NCI-H1930 (cell line): ENCODE measurements around the gene PIK3AP1.
"Not testable (repeated sequence)": the region's sequence is repeated elsewhere in the genome, so short reads cannot be mapped to it uniquely, and the experiment has no call there.

ENCODE experiments used
- DNase-seq, 2 experiments: peaks; one replicate each; lab custom pipeline; 2025; lab: John Stamatoyannopoulos, UW

Gene PIK3AP1, protein sequence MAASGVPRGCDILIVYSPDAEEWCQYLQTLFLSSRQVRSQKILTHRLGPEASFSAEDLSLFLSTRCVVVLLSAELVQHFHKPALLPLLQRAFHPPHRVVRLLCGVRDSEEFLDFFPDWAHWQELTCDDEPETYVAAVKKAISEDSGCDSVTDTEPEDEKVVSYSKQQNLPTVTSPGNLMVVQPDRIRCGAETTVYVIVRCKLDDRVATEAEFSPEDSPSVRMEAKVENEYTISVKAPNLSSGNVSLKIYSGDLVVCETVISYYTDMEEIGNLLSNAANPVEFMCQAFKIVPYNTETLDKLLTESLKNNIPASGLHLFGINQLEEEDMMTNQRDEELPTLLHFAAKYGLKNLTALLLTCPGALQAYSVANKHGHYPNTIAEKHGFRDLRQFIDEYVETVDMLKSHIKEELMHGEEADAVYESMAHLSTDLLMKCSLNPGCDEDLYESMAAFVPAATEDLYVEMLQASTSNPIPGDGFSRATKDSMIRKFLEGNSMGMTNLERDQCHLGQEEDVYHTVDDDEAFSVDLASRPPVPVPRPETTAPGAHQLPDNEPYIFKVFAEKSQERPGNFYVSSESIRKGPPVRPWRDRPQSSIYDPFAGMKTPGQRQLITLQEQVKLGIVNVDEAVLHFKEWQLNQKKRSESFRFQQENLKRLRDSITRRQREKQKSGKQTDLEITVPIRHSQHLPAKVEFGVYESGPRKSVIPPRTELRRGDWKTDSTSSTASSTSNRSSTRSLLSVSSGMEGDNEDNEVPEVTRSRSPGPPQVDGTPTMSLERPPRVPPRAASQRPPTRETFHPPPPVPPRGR

DNA sequence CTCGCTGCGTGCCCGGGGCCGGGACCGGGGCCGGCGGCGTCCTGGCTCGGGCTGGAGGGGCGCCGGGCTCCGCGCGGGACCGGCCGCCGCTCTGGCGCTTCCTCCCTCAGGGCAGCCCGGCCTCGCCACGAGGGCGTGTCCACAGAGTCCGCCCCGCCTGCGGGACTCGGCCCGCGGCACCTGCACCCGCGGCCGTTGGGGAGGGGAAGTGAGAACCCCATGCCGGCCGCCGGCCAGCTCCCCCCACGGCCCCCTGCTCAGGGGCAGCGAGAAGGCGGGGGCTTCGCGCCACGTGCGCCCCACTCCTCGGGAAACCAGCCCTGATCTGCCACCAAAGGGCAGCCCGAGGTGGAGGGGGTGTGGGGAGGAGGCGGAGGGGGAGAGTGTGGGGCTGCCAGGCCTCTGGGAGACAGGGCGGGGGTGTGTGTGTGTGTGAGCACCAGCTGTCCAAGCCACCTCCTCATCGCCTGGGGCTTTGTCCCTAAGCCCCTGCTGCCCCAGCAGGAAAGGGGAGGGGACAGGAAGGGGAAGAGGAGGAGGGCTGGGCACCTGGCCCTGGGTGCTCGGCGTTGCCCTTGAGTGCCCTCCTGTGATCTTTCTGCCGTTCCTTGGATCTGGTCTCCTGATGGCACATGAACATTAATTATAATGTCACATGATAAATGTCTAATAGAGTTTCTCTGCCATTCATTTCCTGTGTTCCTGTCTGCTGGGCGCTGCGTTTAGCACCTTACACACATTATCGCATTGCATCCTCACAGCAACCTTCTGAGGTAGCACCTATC lies at the start of gene PIK3AP1:
Gene PIK3AP1 (minus strand): TSS at position 93 of the 785 bp plus-strand sequence. CDS start 120 bp downstream, outside the sequence.
- DNase-seq = peak in 1 of 2 experiments; percentile 9

DNA sequence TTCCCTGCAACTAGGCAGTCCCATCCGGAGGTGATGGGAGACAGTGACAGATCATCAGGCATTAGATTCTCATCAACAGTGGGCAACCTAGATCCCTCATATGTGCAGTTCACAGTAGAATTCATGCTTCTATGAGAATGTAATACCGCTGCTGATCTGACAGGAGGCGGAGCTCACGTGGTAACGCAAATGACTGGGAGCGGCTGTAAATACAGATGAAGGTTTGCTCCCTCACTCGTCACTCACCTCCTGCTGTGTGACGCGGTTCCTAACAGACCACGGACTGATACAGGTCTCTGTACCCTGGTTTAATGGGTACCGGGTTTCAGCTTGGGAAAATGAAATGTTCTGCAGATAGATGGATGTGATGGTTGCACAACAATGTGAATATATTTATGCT lies 47.8 kb upstream of the PIK3AP1 start:
- DNase-seq = no peak

DNA sequence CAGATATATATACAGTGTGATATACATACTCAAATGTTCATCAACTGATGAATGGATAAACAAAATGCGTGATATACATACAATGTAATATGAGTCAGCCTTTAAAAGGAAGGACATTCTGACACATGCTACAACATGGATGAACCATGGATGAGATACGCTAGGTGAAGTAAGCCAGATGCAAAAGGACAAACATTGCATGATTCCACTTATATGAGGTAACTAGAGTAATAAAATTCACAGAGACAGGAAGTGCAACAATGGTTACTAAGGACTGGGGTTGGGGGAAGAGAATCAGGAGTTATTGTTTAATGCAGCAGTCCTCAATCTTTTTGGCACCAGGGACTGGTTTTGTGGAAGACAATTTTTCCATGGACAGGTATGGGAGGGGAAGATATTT lies 47.3 kb upstream of the PIK3AP1 start:
- DNase-seq = no peak

DNA sequence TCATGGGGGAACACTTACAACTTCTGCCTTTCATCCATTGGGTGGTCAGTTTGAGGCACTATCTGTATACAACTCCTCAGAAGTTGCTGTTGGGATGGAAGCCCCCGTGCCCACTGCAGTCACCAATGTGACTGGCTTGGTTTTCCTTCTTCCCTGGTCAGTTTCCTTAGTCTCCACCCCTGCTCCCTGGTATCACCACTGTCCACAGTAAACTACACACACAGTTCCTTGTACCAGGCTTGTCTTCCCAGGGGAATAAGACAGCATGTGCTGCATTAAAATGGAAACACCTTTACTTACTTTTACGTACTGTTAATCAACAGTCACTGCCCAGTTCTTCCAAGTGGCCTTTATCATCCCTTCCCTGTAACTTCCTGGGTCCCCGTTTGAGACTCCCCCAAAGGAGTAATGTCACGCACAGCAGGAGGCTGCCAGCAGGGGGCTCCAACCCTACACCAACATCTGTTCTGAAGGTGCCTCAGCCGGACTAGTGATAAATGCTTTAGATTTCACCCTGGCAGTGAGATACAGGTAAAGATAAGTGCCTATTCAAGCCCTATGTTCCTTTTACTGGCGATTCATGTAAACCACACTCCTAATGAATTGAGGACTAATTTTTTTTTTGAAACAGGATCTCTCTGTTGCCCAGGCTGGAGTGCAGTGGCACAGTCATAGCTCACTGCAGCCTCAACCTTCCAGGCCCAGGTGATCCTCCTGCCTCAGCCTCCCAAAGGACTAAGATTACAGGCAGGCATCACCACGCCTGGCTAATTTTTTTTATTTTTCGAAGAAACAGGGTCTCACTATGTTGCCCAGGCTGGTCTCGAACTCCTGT lies 45.3 kb upstream of the PIK3AP1 start:
- DNase-seq = peak in 1 of 2 experiments; percentile 4

DNA sequence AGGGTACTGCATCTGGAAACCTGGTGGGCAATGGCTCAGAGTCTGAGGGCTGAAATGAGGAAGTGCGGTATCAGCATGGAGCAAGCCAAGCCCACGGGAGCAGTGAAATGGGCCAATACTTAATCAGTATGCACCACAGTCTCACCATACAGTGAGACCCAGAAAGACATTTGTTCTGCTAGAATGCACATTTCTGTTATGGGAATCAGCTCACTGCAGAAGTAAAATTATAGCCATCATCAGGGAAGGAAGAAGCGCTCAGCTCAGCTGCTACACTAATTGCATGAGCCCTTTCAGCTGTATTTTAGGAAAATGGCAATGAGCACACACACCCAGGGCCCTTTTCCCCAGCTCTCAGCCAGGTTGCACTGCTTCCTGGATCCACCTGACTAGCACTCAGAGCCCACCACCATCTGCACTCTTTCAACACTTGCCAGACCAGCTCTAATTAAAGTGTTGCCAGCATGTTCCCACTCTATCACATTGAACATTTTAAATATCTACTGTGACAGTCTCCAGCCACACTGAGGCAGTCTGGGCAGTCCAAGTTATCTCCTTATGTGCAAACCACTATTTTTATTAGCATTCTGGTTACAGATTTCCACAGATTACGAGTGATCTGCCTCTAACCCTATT lies 44.2 kb upstream of the PIK3AP1 start:
- DNase-seq = no peak

DNA sequence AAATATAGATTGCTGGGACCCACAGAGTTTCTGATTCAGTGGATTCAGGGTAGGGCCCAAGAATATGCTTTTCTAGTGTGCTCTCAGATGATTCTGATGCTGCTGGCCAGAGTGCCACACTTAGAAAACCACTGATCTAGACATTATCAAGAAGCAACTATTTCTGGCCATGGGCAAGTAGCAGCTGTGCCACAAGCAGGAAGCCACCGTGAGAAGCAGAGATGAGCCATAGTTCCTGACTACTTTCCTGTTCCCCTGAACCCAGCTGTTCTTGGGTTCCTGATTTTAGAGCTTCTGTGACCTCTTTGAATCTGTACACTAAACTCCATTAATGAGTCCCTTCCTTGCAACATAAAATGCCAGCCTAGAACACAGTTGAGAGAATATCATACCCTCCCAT lies 38.1 kb upstream of the PIK3AP1 start:
- DNase-seq = no peak

DNA sequence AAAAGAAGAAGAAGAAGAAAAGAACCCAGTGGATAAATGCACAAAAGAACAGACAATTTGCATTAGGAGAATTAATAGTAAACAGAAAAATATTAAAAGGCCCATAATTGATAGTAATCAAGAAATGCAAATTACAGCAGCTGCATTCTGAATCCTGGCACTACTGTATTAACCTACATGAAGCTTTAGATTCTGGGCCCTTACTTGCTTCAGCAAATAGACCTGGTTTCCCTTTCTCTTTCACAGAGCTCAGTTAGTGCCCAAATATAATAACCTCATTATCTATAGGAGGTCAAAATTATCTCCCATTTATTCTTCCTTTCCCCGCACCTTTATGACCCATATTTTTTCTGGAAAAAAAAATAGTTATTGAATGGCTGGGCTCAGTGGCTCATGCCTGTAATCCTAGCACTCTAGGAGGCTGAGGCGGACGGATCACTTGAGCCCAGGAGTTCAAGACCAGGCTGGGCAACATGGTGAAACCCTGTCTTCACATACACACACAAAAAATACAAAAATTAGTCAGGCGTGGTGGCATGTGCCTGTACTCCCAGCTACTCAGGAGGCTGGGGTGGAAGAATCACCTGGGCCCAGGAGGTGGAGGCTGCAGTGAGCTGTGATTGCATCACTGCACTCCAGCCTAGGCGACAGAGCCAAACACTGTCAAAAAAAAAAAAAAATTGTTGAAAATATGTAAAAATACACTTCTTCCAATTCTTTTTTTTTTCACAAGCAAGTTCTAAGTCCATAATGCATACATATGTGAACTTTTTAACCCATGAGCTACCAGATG lies 36.0 kb upstream of the PIK3AP1 start:
- DNase-seq = no peak

DNA sequence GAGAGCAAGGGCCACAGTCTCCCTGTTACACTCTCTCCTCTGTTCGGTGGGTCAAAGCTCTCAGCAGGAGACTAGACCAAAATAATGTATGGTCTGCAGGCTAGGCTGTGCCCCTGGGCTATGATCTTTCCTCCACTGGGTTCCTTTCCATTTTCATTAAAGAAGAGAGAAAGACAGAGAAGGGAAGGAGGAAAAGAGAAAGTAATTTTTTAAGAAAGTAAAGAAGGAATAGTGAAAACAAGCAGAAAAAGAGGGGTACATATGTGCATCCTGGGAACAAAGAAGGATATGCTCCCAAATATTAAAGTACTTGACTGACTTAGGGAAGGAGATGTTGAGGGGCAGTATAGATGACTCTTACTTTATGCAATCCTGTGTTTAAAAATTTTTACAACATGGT lies 33.6 kb upstream of the PIK3AP1 start:
- no peak for DNase-seq

DNA sequence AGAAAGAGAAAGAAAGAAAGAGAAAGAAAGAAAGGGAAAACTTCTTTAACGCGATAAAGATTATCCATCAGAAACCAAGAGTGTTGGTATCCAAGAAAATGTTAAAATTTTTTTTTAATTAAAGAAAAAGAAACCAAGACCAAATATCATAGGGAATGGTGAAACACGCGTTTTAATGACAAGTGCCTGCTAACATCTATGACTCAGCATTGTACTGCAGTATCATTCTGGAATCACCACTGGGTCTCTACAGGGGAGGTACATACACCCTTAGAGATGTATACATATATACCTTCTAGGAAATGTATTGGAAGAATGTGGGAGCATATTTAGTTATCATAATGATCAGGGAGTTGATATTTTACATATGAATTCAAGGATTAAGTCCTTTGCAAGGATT lies 32.1 kb upstream of the PIK3AP1 start:
- DNase-seq = no peak

DNA sequence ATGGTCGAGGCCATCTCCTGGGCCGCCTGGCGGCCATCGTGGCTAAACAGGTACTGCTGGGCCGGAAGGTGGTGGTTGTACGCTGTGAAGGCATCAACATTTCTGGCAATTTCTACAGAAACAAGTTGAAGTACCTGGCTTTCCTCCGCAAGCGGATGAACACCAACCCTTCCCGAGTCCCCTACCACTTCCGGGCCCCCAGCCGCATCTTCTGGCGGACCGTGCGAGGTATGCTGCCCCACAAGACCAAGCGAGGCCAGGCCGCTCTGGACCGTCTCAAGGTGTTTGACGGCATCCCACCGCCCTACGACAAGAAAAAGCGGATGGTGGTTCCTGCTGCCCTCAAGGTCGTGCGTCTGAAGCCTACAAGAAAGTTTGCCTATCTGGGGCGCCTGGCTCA lies 30.0 kb upstream of the PIK3AP1 start:
- not testable (repeated sequence) for DNase-seq

DNA sequence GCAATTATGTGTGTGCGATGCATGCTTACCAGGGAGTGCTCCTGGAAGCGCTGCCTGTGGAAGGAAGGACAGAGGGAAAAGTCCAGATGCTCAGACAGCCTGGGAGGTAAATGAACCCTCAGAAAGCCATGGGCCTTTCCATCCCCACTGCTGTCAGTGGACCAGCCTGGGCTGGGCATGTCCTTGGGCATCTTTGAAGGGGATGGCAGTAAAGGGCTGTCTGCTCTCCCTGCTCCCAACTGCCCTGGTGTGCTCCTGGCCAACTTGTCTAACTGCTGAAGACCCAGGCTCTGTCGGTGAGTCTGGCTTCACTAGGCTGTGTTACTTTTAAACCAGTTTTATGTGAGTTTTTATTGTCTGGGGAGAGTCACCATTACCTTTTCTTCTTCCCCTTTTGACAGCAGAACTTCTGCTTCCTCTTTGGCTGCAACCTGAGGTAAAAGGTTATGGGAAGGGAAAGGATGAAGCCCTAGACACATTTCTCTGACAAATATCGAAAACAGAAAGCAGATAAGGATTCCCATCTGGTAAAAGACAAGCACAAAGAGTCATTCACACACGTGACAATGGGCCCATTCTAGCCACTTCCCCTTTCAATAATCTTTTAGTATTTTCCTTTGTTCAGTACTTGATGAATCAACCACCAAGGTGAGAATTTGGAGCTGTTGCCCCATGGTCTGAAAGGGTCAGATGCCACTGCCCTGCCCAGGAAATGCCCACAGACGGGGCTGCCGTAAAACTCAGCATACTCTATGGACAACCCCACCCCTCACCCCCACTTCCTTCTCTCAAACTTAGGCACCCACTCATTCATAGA lies 27.6 kb upstream of the PIK3AP1 start:
- DNase-seq = no peak

DNA sequence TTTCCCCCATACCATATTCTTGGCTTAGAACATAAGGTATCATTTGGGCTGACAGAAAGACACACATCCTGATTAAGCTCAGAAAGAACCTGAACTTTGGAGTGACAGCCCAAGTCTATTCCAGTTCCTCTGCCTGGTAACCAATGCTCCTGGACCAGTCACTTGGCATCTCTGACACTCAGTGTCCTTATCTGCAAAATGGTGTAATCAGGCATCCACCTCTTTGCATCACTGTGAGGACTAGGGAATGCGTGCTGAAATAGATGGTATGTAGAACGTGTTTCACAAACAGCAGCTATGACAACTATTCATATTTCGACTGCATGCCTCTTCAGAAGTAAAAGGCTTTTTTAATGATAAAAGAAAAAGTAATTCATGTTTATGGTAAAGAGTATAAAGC lies 26.2 kb upstream of the PIK3AP1 start:
- no peak for DNase-seq

DNA sequence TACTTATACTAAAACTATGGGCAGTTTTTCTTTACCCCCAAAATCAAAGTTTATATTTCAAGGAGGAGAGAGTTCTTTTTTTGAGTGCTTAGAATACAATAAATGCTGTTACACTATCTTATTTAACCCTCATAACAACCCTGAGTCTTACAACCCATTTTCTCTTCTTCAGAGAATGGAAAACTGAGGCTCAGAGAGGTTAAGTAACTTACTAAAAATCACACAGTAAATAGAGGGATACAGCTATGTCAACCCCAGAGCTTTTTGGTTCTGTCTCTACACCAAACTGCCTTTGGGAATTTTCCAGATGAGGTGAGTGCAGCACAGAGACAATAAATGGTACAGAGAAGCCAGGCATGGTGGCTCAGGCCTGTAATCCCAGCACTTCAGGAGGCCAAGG lies 25.6 kb upstream of the PIK3AP1 start:
- DNase-seq = no peak

DNA sequence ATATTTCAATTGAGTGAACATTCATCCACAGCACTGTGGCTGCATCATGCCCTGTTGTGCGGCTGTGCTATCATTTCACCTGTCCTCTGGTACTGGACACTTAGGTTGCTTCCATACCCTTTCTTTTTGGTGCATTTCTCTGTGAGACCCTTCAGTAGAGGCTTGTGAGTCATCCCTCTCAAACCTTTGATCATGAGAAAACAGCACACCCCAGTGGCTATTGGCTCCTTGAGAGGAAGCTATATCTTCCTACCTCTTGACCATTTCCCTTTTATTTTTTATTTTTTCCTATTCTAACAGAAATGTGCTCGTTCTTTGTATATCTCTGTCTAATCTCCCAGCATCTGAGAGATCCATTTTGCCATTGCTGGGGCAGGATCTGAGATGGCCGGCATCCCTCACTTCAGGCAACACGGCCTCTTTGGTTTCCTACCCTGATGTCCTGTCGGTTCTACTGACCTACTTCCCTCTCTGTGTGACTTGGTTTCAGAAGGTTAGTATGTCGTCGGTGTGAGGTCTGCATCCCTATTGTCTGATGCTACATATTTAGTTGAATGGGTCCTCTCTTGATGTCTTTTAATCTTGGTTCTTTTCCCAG lies 23.8 kb upstream of the PIK3AP1 start:
- DNase-seq = no peak

DNA sequence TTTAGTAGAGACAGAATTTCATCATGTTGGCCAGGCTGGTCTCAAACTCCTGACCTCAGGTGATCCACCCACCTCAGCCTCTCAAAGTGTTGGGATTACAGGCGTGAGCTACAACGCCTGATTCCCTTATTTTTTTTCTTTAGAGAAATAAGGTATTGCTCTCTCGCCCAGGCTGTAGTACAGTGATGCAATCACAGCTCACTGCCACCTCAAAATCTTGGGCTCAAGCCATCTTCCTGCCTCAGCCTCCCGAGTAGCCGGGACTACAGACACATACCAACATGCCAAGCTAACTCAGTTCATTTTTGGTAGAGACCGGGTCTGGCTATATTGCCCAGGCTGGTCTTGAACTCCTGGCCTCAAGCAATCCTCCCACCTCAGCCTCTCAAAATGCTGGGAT lies 21.2 kb upstream of the PIK3AP1 start:
- DNase-seq = not testable (repeated sequence)

DNA sequence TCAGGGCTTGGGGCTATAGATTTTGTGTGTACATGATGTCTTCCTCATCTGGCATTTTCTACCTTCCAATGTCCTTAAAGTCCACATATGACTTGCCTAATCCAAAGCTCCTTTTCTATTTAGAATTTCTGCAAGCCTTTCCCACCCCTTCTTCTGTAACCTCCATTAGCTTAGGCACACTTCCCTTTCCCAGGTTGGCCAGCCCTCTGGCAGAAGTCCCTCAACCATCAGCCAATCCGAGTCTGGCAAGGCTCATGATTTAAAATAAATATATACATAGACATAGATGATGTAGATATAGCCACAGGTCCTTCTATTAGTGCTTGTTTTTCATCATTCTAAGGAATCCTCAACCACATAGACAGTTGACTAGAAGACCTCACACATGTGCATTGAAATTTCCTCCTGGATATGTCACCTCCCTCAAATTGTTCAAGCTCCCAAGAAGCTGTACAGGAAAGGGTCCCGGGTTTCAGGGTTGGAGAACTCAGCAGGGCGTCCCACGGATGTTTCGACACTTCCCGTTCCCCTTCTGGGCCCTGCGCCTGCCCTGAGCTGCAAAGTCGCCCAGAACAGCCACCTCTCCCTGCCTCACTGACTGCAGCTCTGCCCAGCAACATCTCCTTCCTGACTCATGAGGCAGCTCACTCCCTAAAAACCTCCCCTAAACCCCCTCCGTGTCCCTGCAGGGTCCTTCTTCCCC lies 20.4 kb upstream of the PIK3AP1 start:
- DNase-seq = no peak

DNA sequence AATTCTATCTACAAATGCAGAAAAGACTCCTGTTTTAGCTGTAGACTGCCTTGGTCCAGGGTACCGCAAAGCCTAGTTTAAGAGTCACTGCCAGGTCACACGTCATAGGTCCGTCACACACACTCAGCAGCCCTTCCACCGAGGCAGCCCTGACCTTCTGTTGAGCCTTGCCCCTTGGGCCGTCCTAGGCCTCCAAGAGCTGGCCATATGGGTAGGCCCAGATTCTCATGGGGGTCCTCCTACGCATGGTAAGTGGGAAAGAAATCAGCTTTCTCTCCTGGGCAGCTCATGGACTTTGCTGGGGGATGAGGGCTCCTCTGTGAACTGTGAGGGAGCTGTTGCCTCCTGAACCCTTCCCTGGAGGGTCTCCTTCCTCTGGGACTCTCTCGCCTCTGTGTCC lies 19.8 kb upstream of the PIK3AP1 start:
- DNase-seq = no peak

DNA sequence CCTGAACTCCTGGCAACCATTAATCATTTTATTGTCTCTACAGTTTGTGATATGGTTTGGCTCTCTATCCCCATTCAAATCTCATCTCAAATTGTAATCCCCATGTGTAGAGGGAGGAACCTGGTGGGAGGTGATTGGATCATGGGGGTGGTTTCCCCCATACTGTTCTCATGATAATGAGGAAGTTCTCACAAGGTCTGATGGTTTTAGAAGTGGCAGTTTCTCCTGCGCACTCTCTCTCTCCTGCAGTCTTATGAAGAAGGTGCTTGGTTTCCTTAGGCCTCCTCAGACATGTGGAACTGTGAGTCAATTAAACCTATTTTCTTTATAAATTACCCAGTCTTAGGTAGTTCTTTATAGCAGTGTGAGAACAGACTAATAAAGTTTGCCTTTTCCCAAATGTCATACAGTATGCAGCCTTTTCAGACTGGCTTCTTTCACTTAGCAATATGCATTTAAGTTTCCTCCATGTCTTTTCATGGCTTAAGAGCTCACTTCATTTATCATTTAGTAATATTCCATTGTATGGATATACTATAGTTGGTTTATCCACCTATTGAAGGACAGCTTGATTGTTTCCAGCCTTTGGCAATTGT lies 17.1 kb upstream of the PIK3AP1 start:
- not testable (repeated sequence) for DNase-seq
